Upper lobe of left lung (tissue), 4 donors: ENCODE measurements around the gene CYSRT1.

Experiments used
- CTCF ChIP-seq, 6 experiments: fragments of 450-650 bp in 4 of 6; fragments of 200-600 bp in 2 of 6; sonication (generic) in 2 of 6; IDR thresholded peaks; one replicate each; pipeline ENCODE4 v1.5.1; 2016 to 2019; ENCODE audit warnings: antibody characterized with exemption in 6 of 6
- EP300 ChIP-seq, 4 donors: sonication (generic); formaldehyde crosslinking; IDR thresholded peaks; one replicate each; pipeline ENCODE4 v1.5.1; 2017; ENCODE audit warnings: antibody characterized with exemption in 4 of 4, control low read depth in 2 of 4
- POLR2A ChIP-seq, 4 donors: fragments of 450-650 bp; IDR thresholded peaks; one replicate each; pipeline ENCODE4 v1.5.1; 2016 to 2017; ENCODE audit warnings: antibody characterized with exemption in 4 of 4, mild to moderate bottlenecking in 2 of 4
- POLR2AphosphoS5 ChIP-seq, 2 donors: sonication (generic); formaldehyde crosslinking; IDR thresholded peaks; one replicate each; pipeline ENCODE4 v1.5.1; 2017; ENCODE audit warnings: antibody characterized with exemption in 2 of 2

- TF ChIP-seq POLR2A (IDR thresholded peaks at IDR 0.05) = no peak
- TF ChIP-seq CTCF (IDR thresholded peaks at IDR 0.05) = no peak
- TF ChIP-seq POLR2AphosphoS5 (IDR thresholded peaks at IDR 0.05) = no peak
- no peak for TF ChIP-seq EP300 (IDR thresholded peaks at IDR 0.05)
Observed at GRCh38 chr9:137202966-137203365, 22.0 kb upstream of the CYSRT1 start.
